Neural crest cell (in vitro differentiated cells): ENCODE results near the gene CYLD. TPM values are rescaled to one million over a fixed set of nuclear protein-coding genes. Genes with fewer than 3 reads are reported as not detected.

Experiments
- DNase-seq: peaks from one replicate; pipeline ENCODE4 v3.0.0; 2021; ENCODE audit warnings: low read depth, mixed read lengths, low spot score
- H3K27ac Mint-ChIP-seq: one replicate; pipeline ENCODE4 v1.8.0; 2021; ENCODE audit warnings: mild to moderate bottlenecking, mixed read lengths; ENCODE audit not compliant: unreplicated experiment
- H3K27me3 Mint-ChIP-seq: 2 replicates; pipeline ENCODE4 v1.8.0; 2021; ENCODE audit warnings: low read depth, mild to moderate bottlenecking, mixed read lengths
- H3K36me3 Mint-ChIP-seq: 2 replicates; pipeline ENCODE4 v1.8.0; 2021; ENCODE audit warnings: low read depth, mild to moderate bottlenecking, mixed read lengths
- H3K4me1 Mint-ChIP-seq: 2 replicates; pipeline ENCODE4 v1.8.0; 2021; ENCODE audit warnings: mixed read lengths
- H3K4me3 Mint-ChIP-seq: one replicate; pipeline ENCODE4 v1.8.0; 2021; ENCODE audit warnings: mild to moderate bottlenecking, mixed read lengths
- H3K9me3 Mint-ChIP-seq: 2 replicates; pipeline ENCODE4 v1.8.0; 2021; ENCODE audit warnings: mixed read lengths
- total RNA-seq: library from RNA; stranded (reverse); gene quantifications from 2 replicates; pipeline ENCODE4 v1.2.1, GENCODE V29; 2021
- TF ChIP-seq, protein P1 (sequence below): fragments of 200-600 bp; sonication (generic); conservative IDR thresholded peaks from 2 replicates; pipeline ENCODE4 v1.5.0; 2021; ENCODE audit warnings: antibody characterized with exemption, mild to moderate bottlenecking

Gene CYLD
- total RNA-seq, 1 donor from 2014 or later: 10.1 TPM

DNA sequence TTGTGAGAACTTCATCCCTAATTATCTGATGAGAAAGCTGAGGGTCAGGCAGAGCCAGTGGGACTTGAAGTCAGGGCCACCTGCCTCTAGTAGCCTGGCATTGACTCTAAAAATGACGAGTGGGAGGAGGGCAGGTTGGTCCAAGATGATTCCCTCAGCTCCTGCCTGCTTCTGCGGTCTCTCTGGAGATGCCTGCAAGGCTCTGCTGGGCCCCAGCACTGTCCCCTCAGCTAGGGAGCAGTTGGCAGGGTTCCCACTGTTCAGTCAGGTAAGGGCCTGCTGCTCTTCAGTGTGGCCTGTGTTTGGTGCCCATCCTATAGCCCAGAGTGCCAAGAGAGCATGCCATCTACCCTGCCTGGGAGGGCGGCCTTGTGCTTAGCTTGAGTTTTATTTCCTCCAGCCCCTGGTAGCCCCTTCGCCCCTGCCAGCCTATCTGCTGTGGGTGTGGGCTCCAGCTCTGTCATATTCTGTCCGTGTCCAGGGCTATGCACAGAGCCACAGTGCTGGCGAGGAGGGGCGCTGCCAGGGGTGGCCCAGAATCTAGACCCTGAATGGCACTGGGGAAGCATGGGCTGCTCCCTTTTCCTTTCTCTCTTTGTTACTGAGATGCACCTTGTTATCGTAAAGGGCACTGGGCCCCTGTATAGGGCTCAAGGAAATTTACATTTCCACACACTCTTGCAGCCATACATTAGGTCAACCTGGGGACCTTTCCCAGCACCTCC is 68.5 kb downstream of the CYLD start:
- Mint-ChIP-seq H3K36me3 (no peaks in the 10 kb centered on the region), H3K9me3 (no peaks in the 10 kb centered on the region), H3K27me3 (no peaks in the 10 kb centered on the region), H3K4me1 (peaks cover 25% of the 10 kb centered on the region), H3K4me3 (no peak overlapping the region), H3K27ac (peak overlapping the region; percentile 63)
- TF ChIP-seq, protein P1, sequence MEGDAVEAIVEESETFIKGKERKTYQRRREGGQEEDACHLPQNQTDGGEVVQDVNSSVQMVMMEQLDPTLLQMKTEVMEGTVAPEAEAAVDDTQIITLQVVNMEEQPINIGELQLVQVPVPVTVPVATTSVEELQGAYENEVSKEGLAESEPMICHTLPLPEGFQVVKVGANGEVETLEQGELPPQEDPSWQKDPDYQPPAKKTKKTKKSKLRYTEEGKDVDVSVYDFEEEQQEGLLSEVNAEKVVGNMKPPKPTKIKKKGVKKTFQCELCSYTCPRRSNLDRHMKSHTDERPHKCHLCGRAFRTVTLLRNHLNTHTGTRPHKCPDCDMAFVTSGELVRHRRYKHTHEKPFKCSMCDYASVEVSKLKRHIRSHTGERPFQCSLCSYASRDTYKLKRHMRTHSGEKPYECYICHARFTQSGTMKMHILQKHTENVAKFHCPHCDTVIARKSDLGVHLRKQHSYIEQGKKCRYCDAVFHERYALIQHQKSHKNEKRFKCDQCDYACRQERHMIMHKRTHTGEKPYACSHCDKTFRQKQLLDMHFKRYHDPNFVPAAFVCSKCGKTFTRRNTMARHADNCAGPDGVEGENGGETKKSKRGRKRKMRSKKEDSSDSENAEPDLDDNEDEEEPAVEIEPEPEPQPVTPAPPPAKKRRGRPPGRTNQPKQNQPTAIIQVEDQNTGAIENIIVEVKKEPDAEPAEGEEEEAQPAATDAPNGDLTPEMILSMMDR: no peak
- DNase-seq: no peak

DNA sequence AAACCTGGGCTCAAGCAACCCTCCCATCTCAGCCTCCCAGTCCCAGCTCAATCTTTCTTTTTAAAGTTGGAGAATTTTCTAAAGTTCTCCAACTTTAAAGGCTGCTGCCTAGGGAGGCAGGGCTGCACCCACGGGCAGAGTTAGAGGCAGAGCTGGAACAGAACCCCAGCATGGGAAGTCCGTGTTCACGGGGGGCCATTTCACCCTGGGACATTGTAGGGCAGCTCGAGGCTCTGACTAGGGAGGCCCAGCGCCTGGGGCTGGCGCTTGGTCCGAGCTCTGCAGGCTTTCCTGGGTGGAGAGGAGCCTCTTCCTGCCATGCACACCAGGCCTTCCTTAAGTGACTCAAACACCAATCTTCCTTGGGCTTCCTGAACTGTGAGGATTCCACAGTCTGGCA is 70.2 kb downstream of the CYLD start:
- H3K36me3 Mint-ChIP-seq: no peaks in the 10 kb centered on the region
- DNase-seq: no peak

DNA sequence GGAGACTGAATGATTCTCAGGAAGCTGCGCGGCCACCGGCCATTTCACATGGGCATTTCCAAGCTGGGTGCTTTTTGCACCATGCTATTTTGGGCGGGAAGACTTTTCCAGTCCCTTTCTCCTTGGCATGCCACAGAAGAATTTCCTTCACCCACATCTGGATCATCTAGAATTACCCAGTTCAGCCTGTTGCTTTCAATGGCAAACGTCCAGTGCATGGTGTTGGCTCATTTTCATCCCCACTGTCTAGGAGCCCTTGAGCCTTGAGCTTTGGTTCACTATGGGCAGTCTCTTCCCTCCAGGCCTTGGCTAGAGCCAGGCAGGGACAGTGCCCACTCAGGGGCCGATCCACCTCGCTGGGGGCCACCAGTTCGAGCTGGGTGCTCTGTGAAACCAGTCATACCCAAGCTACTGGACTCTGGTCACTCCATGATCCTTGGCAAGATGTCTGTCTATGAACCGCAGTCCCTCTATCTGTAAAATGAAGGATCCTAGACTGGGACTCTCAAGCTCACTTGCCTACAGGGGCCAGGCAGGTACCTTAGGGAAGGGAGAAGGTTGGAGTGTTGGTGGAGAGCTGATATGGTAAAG is 71.1 kb downstream of the CYLD start:
- H3K27me3 Mint-ChIP-seq: no peaks in the 10 kb centered on the region
- no peaks in the 10 kb centered on the region for H3K36me3 Mint-ChIP-seq
- no peaks in the 10 kb centered on the region for H3K9me3 Mint-ChIP-seq
- H3K4me1 Mint-ChIP-seq: peaks cover 12% of the 10 kb centered on the region
- TF ChIP-seq, protein P1: no peak
- H3K27ac Mint-ChIP-seq: no peak overlapping the region
- no peak overlapping the region for H3K4me3 Mint-ChIP-seq
- DNase-seq: no peak

More for the DNA sequence above, 70.2 kb downstream of the CYLD start:
- TF ChIP-seq, protein P1: no peak
- Mint-ChIP-seq H3K4me1 (peaks cover 12% of the 10 kb centered on the region), H3K9me3 (no peaks in the 10 kb centered on the region), H3K27ac (no peak overlapping the region), H3K27me3 (no peaks in the 10 kb centered on the region), H3K4me3 (no peak overlapping the region)

DNA sequence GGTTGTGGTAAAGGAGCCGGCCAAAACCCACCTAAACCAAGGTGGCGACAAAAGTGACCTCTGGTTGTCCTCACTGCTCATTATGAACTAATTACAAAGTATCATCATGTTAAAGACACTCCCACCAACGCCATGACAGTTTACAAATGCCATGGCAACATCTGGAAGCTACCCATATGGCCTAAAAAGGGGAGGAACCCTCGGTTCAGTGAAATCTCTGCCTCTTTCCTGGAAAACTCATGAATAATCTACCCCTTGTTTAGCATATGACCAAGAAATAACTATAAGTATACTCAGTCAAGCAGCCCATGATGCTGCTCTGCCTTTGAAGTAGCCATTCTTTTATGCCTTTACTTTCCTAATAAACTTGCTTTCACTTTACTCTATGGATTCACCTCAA is 72.2 kb downstream of the CYLD start:
- Mint-ChIP-seq H3K4me3 (no peak overlapping the region), H3K9me3 (no peaks in the 10 kb centered on the region), H3K4me1 (peaks cover 7% of the 10 kb centered on the region), H3K27ac (no peak overlapping the region), H3K36me3 (no peaks in the 10 kb centered on the region), H3K27me3 (no peaks in the 10 kb centered on the region)
- no peak for DNase-seq
- TF ChIP-seq, protein P1: no peak

- H3K27ac Mint-ChIP-seq: no peak overlapping the region
Measured at GRCh38 chr16:50814541-50814940, 72.7 kb downstream of the CYLD start.

More at GRCh38 chr16:50814541-50814940, 72.7 kb downstream of the CYLD start:
- Mint-ChIP-seq H3K4me3 (no peak overlapping the region), H3K36me3 (no peaks in the 10 kb centered on the region), H3K9me3 (no peaks in the 10 kb centered on the region), H3K4me1 (peaks cover 2% of the 10 kb centered on the region), H3K27me3 (no peaks in the 10 kb centered on the region)
- TF ChIP-seq, protein P1: no peak
- no peak for DNase-seq
